Measurements from ENCODE around the gene CD163L1.
A peak's percentile ranks its signal among the peaks of the same experiment; 100 is the strongest.
"Not testable (repeated sequence)": the region's sequence is repeated elsewhere in the genome, so short reads cannot be mapped to it uniquely, and the experiment has no call there.

Gene CD163L1

GRCh38 chr12:7450667-7451066 is 6.7 kb upstream of the CD163L1 start:
- no peak overlapping the region for H3K4me3 ChIP-seq (ENCODE audit: low read depth, low read length)
- TF ChIP-seq MAX (IDR thresholded peaks at IDR 0.05; ENCODE audit: low read depth, low read length), result no peak
- TF ChIP-seq POLR2A (IDR thresholded peaks at IDR 0.05; ENCODE audit: extremely low read depth, insufficient read length), result no peak
- no peak for TF ChIP-seq CTCF (IDR thresholded peaks at IDR 0.05; ENCODE audit: low read depth, low read length)
- TF ChIP-seq MYC (IDR thresholded peaks at IDR 0.05; ENCODE audit: low read depth, low read length), result no peak
- DNase-seq (ENCODE audit: low read depth), result no peak

GRCh38 chr12:7448099-7448498 is 4.1 kb upstream of the CD163L1 start:
- DNase-seq (ENCODE audit: low read depth), result no peak
- no peak for TF ChIP-seq MAX (IDR thresholded peaks at IDR 0.05; ENCODE audit: low read depth, low read length)
- no peak for TF ChIP-seq POLR2A (IDR thresholded peaks at IDR 0.05; ENCODE audit: extremely low read depth, insufficient read length)
- no peak for TF ChIP-seq MYC (IDR thresholded peaks at IDR 0.05; ENCODE audit: low read depth, low read length)
- TF ChIP-seq CTCF (IDR thresholded peaks at IDR 0.05; ENCODE audit: low read depth, low read length), result no peak
- H3K4me3 ChIP-seq (ENCODE audit: low read depth, low read length), result no peak overlapping the region

GRCh38 chr12:7444537-7444936 is 584 bp upstream of the CD163L1 start:
- DNase-seq (ENCODE audit: low read depth), result no peak
- no peak overlapping the region for H3K4me3 ChIP-seq (ENCODE audit: low read depth, low read length)
- no peak for TF ChIP-seq POLR2A (IDR thresholded peaks at IDR 0.05; ENCODE audit: extremely low read depth, insufficient read length)
- no peak for TF ChIP-seq MYC (IDR thresholded peaks at IDR 0.05; ENCODE audit: low read depth, low read length)
- no peak for TF ChIP-seq MAX (IDR thresholded peaks at IDR 0.05; ENCODE audit: low read depth, low read length)
- no peak for TF ChIP-seq CTCF (IDR thresholded peaks at IDR 0.05; ENCODE audit: low read depth, low read length)

- TF ChIP-seq POLR2A (IDR thresholded peaks at IDR 0.05; ENCODE audit: extremely low read depth, insufficient read length) (no peak), CTCF (IDR thresholded peaks at IDR 0.05; ENCODE audit: low read depth, low read length) (no peak)
- no peak for DNase-seq (ENCODE audit: low read depth)
- no peak overlapping the region for H3K4me3 ChIP-seq (ENCODE audit: low read depth, low read length)
Observed at GRCh38 chr12:7441216-7441615, 2.7 kb downstream of the CD163L1 start.

GRCh38 chr12:7439579-7440505 is 4.1 kb downstream of the CD163L1 start:
- H3K4me3 ChIP-seq (ENCODE audit: low read depth, low read length), result peak overlapping the region; percentile 65
- DNase-seq (ENCODE audit: low read depth), result peak; percentile 83
- TF ChIP-seq MYC (IDR thresholded peaks at IDR 0.05; ENCODE audit: low read depth, low read length) (no peak), POLR2A (IDR thresholded peaks at IDR 0.05; ENCODE audit: extremely low read depth, insufficient read length) (no peak), MAX (IDR thresholded peaks at IDR 0.05; ENCODE audit: low read depth, low read length) (no peak), CTCF (IDR thresholded peaks at IDR 0.05; ENCODE audit: low read depth, low read length) (no peak)

GRCh38 chr12:7438291-7438995 is 5.5 kb downstream of the CD163L1 start:
- peak; percentile 57 for DNase-seq (ENCODE audit: low read depth)
- H3K4me3 ChIP-seq (ENCODE audit: low read depth, low read length), result peak overlapping the region; percentile 65

GRCh38 chr12:7437494-7437893 is 6.5 kb downstream of the CD163L1 start:
- DNase-seq (ENCODE audit: low read depth), result not testable (repeated sequence)
- peak overlapping the region; percentile 34 for H3K4me3 ChIP-seq (ENCODE audit: low read depth, low read length)
